Measurements from ENCODE around the gene STX11.

DNA sequence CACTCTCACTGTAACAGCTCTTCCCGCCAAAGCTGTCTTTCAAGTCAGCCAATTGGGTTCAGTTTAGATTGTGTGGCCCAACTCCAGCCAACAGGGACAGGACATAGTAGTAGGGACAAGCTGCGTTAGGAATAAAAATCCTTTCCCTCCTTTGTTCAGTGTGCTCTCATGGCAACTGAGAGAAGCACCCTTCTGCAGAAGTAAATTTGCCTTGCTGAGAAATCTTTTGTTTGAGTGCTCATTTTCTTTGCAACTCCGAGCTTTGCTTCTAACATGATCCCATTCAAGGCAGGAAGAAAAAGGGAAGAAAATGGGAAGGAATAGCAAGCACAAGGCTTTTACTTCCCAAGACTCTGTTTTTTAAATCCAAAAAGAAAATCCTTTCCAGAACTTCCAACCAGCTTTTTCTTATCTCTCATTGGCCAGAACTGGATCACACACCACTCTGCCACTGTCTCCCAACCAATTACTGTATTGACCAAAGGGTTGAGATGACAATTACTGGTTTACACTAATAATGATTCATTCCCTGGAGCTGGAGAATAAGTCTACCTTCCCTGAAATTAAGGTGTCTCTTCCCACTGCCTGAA is 52.7 kb downstream of the STX11 start:
- TF ChIP-seq CTCF (IDR thresholded peaks at IDR 0.05; ENCODE audit: borderline replicate concordance, extremely low read depth, low read length, poor library complexity, severe bottlenecking) (no peak), EZH2 (IDR thresholded peaks at IDR 0.05; ENCODE audit: borderline replicate concordance, low read depth, low read length, severe bottlenecking) (no peak)

Data from DND-41 (cell line).